D721Med (cell line): ENCODE results near the gene SLC26A3.

Source experiments
- DNase-seq: peaks from one replicate; pipeline ENCODE4 v3.0.0; 2011; ENCODE audit warnings: low spot score; ENCODE audit not compliant: insufficient read length
- FAIRE-seq: peaks from 2 replicates; lab custom pipeline; 2011; peaks lifted over from hg19 to GRCh38; lab: Jason Lieb, UNC
- TF ChIP-seq, protein P1 (sequence below): IDR thresholded peaks from 2 replicates; pipeline ENCODE4 v1.5.1; 2012; ENCODE audit warnings: mild to moderate bottlenecking, control low read depth; ENCODE audit not compliant: insufficient read depth; ENCODE audit errors: missing control alignments

The SLC26A3 gene

DNA sequence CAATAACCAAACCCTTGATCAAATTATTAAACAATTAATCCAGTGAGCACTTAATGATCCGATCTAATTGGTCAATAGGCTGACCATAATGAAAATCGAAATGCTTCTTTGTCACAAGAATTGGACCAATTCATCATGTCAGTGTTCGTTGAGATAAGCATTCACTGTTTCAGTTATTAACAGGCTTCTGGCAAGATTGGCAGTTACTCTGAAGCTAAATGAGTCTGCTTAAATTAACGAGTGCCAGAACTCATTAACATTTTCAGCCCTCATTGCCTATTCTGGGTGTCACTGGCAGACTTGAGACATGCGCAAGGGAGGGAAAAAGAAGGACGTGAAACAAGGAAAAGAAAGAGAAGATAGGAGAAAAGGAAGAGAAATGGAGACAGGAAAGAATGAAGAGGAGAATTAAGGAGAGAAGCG, 30.7 kb upstream of the SLC26A3 start:
- FAIRE-seq (no peak), DNase-seq (no peak)
- TF ChIP-seq, protein P1, sequence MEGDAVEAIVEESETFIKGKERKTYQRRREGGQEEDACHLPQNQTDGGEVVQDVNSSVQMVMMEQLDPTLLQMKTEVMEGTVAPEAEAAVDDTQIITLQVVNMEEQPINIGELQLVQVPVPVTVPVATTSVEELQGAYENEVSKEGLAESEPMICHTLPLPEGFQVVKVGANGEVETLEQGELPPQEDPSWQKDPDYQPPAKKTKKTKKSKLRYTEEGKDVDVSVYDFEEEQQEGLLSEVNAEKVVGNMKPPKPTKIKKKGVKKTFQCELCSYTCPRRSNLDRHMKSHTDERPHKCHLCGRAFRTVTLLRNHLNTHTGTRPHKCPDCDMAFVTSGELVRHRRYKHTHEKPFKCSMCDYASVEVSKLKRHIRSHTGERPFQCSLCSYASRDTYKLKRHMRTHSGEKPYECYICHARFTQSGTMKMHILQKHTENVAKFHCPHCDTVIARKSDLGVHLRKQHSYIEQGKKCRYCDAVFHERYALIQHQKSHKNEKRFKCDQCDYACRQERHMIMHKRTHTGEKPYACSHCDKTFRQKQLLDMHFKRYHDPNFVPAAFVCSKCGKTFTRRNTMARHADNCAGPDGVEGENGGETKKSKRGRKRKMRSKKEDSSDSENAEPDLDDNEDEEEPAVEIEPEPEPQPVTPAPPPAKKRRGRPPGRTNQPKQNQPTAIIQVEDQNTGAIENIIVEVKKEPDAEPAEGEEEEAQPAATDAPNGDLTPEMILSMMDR = no peak

GRCh38 chr7:107830420-107830819, 27.4 kb upstream of the SLC26A3 start:
- TF ChIP-seq, protein P1 = no peak
- no peak for DNase-seq
- no peak for FAIRE-seq

GRCh38 chr7:107828540-107828939, 25.5 kb upstream of the SLC26A3 start:
- FAIRE-seq = no peak

GRCh38 chr7:107827501-107827900, 24.5 kb upstream of the SLC26A3 start:
- DNase-seq (no peak), FAIRE-seq (no peak)
- TF ChIP-seq, protein P1 = no peak

More at GRCh38 chr7:107828540-107828939, 25.5 kb upstream of the SLC26A3 start:
- TF ChIP-seq, protein P1 = no peak
- no peak for DNase-seq

DNA sequence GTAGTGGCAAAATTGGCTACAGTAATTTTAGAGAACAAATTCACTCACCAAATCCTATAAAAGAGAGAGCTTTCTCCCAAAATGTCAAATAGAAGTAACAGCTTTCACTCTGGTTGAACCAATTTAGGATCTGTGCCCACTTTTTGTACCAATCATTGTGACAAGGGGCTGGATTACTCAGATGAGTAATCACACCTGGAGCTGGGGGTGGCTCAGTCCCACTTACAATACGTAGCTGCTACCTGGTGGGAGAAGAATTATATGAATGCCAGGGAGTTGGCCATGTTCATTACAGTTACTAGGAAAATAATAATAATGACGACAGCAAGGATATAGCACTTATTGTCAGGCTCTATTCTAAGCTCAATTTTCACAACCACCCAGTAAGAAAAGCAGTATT, 23.4 kb upstream of the SLC26A3 start:
- FAIRE-seq = no peak
- DNase-seq = no peak
- TF ChIP-seq, protein P1 = no peak

GRCh38 chr7:107824858-107825257, 21.8 kb upstream of the SLC26A3 start:
- DNase-seq = no peak
- TF ChIP-seq, protein P1 = no peak
- no peak for FAIRE-seq

DNA sequence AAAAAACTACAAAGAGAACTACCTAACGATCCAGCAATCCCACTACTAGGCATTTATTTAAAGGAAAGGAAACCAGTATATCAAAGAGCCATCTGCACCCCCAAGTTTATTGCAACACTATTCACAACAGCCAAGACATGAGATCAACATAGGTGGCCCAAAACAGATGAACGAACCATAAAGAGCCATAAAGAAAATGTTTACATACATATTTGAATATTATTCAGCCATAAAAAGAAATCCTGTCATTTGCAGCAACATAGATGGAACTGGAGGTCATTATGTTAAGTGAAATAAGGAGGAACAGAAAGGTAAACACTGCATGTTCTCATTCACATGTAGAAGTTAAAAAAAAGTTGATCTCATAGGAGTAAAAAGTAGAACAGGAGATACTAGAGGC, 15.6 kb upstream of the SLC26A3 start:
- DNase-seq (no peak), FAIRE-seq (no peak)
- TF ChIP-seq, protein P1 = no peak
